GM23338 (cell line): Measurements from ENCODE around the gene GARIN3. TPM values are rescaled to one million over a fixed set of nuclear protein-coding genes. Genes with fewer than 3 reads are reported as not detected.

Experiments used
- ATAC-seq: fragments of 200-7000 bp; cut with Tn5 transposase; 3 replicates; pipeline ENCODE4 v1.9.1; 2020
- DNase-seq: peaks from one replicate; pipeline ENCODE4 v3.0.0-alpha.2; 2015; ENCODE audit warnings: low spot score
- H2AFZ ChIP-seq: fragments of 200-600 bp; sonication (generic); 2 replicates; pipeline ENCODE4 v1.8.0; 2016; ENCODE audit warnings: antibody characterized with exemption, mild to moderate bottlenecking, moderate library complexity
- H3F3A ChIP-seq: fragments of 200-600 bp; sonication (generic); replicated peaks from 2 replicates; pipeline ENCODE4 v1.8.0; 2017; ENCODE audit warnings: antibody characterized with exemption, mixed run types, low read depth
- H3K27ac ChIP-seq: fragments of 200-600 bp; sonication (generic); 2 replicates; pipeline ENCODE4 v1.6.1; 2016; ENCODE audit warnings: low read depth
- H3K27me3 ChIP-seq: fragments of 200-600 bp; sonication (generic); 2 replicates; pipeline ENCODE4 v1.8.0; 2016; ENCODE audit warnings: mild to moderate bottlenecking, mixed run types, moderate library complexity; ENCODE audit not compliant: insufficient read depth
- H3K36me3 ChIP-seq: fragments of 200-600 bp; sonication (generic); 2 replicates; pipeline ENCODE4 v1.8.0; 2016; ENCODE audit warnings: mild to moderate bottlenecking; ENCODE audit not compliant: insufficient read depth
- H3K4me1 ChIP-seq: fragments of 200-600 bp; sonication (generic); 2 replicates; pipeline ENCODE4 v1.8.0; 2016; ENCODE audit warnings: mild to moderate bottlenecking, moderate library complexity; ENCODE audit not compliant: insufficient read depth
- H3K4me2 ChIP-seq: fragments of 200-600 bp; sonication (generic); 2 replicates; pipeline ENCODE4 v1.7.1; 2017; ENCODE audit warnings: mixed run types
- H3K4me3 ChIP-seq: fragments of 200-600 bp; sonication (generic); 2 replicates; pipeline ENCODE4 v1.6.1; 2016; ENCODE audit warnings: mixed run types
- H3K79me2 ChIP-seq: fragments of 200-600 bp; sonication (generic); replicated peaks from 2 replicates; pipeline ENCODE4 v1.8.0; 2017; ENCODE audit warnings: mild to moderate bottlenecking; ENCODE audit not compliant: insufficient read depth
- H3K9me2 ChIP-seq: fragments of 200-600 bp; sonication (generic); 2 replicates; pipeline ENCODE4 v1.8.0; 2017; ENCODE audit not compliant: insufficient read depth
- H4K20me1 ChIP-seq: fragments of 200-600 bp; sonication (generic); replicated peaks from 2 replicates; pipeline ENCODE4 v1.8.0; 2017; ENCODE audit warnings: mild to moderate bottlenecking; ENCODE audit not compliant: insufficient read depth
- H3K27ac Mint-ChIP-seq: 2 replicates; pipeline ENCODE4 v1.8.0; 2020; ENCODE audit warnings: inconsistent platforms, mild to moderate bottlenecking, moderate library complexity, mixed read lengths
- H3K27me3 Mint-ChIP-seq: 3 replicates; pipeline ENCODE4 v1.8.0; 2022; ENCODE audit warnings: low read depth, mild to moderate bottlenecking, moderate library complexity, mixed read lengths, inconsistent platforms; ENCODE audit not compliant: insufficient read depth, poor library complexity
- H3K36me3 Mint-ChIP-seq: 3 replicates; pipeline ENCODE4 v1.8.0; 2021; ENCODE audit warnings: low read depth, mild to moderate bottlenecking, inconsistent platforms, moderate library complexity, mixed read lengths
- H3K4me1 Mint-ChIP-seq: 3 replicates; pipeline ENCODE4 v1.8.0; 2020; ENCODE audit warnings: mild to moderate bottlenecking, inconsistent platforms, mixed read lengths
- H3K4me3 Mint-ChIP-seq: 3 replicates; pipeline ENCODE4 v1.8.0; 2021; ENCODE audit warnings: moderate library complexity, mild to moderate bottlenecking, inconsistent platforms, mixed read lengths
- H3K9me3 Mint-ChIP-seq: 3 replicates; pipeline ENCODE4 v1.8.0; 2020; ENCODE audit warnings: moderate library complexity, mild to moderate bottlenecking, inconsistent platforms, mixed read lengths
- ETS1 ChIP-seq: IDR thresholded peaks from 2 replicates; pipeline ENCODE4 v1.6.1; 2016; ENCODE audit warnings: antibody characterized with exemption
- EZH2phosphoT487 ChIP-seq: fragments of 200-600 bp; sonication (generic); IDR thresholded peaks from one replicate; pipeline ENCODE4 v1.8.1; 2018; ENCODE audit warnings: antibody characterized with exemption; ENCODE audit not compliant: unreplicated experiment
- NANOG ChIP-seq: IDR thresholded peaks from 2 replicates; pipeline ENCODE4 v1.6.1; 2016; ENCODE audit warnings: antibody characterized with exemption, borderline replicate concordance
- POLR2AphosphoS5 ChIP-seq: IDR thresholded peaks from 2 replicates; pipeline ENCODE4 v1.6.1; 2016; ENCODE audit warnings: antibody characterized with exemption, low read depth
- ZNF114 ChIP-seq: fragments of 250-450 bp; sonication (Bioruptor Pico); IDR thresholded peaks from 2 replicates; pipeline ENCODE4 v1.5.0; 2020; ENCODE audit warnings: mild to moderate bottlenecking, moderate library complexity
- polyA plus RNA-seq: library from polyadenylated mRNA; unstranded; fragments of >200 nt; fragmentation: Nextera tagmentation; extraction: Ambion mirVana; gene quantifications from 2 replicates; pipeline ENCODE4 v1.2.1, GENCODE V29; 2016
- total RNA-seq: library from RNA; depleted of rRNA; stranded (reverse); fragments of >200 nt; shearing (Covaris generic); gene quantifications from 2 replicates; pipeline ENCODE4 v1.2.3, GENCODE V29; 2014

Gene GARIN3
- total and polyA plus RNA-seq, 2 experiments from 2014 or later: not detected

GRCh38 chr5:157184117-157184670 lies 18.1 kb upstream of the GARIN3 start (continued):
- TF ChIP-seq ETS1 (no peak), POLR2AphosphoS5 (no peak)

GRCh38 chr5:157182143-157182757 lies 16.2 kb upstream of the GARIN3 start:
- TF ChIP-seq ZNF114 (CRISPR knock-in tag): no peak
- Mint-ChIP-seq H3K9me3 (no peaks in the 10 kb centered on the region), H3K4me3 (no peak overlapping the region), H3K27ac (no peak overlapping the region), H3K4me1 (no peaks in the 10 kb centered on the region; the same call in 2 of the 3 replicates), H3K36me3 (no peaks in the 10 kb centered on the region), H3K27me3 (peaks cover 6% of the 10 kb centered on the region)
- Histone ChIP-seq H3K27me3 (peaks cover 12% of the 10 kb centered on the region; the same call in 1 of the 2 replicates), H2AFZ (no peak overlapping the region), H3K36me3 (no peaks in the 10 kb centered on the region), H4K20me1 (no peaks in the 10 kb centered on the region), H3K9me2 (0 out of 2 replicates have a peak, but pooled peaks cover 4% of the 10 kb centered on the region), H3F3A (no peaks in the 10 kb centered on the region), H3K4me1 (no peaks in the 10 kb centered on the region), H3K79me2 (no peaks in the 10 kb centered on the region), H3K27ac (no peak overlapping the region), H3K4me2 (no peak overlapping the region), H3K4me3 (no peak overlapping the region)
- ATAC-seq (no peak), DNase-seq (no peak)

- TF ChIP-seq NANOG: no peak
- no peak for TF ChIP-seq EZH2phosphoT487
- DNase-seq (no peak), ATAC-seq (no peak)
- no peak within 1 kb of the TSS for H3K4me3 Mint-ChIP-seq
- Histone ChIP-seq H3F3A (no peaks in the 10 kb centered on the region), H3K27me3 (no peaks in the 10 kb centered on the region), H2AFZ (no peak within 1 kb of the TSS), H4K20me1 (no peaks in the 10 kb centered on the region), H3K36me3 (no peaks in the 10 kb centered on the region), H3K4me2 (no peak within 1 kb of the TSS), H3K4me1 (no peaks in the 10 kb centered on the region), H3K27ac (no peak within 1 kb of the TSS), H3K9me2 (0 out of 2 replicates have a peak, but pooled peaks cover 5% of the 10 kb centered on the region), H3K79me2 (no peaks in the 10 kb centered on the region), H3K4me3 (no peak within 1 kb of the TSS)
- no peaks in the 10 kb centered on the region; the same call in 2 of the 3 replicates for H3K9me3 Mint-ChIP-seq
- H3K4me1 Mint-ChIP-seq: no peaks in the 10 kb centered on the region
- no peaks in the 10 kb centered on the region for H3K27me3 Mint-ChIP-seq
- H3K27ac Mint-ChIP-seq: no peak within 1 kb of the TSS
- H3K36me3 Mint-ChIP-seq: no peaks in the 10 kb centered on the region
These were observed 14.6 kb upstream of the GARIN3 start, which contains the start of gene ITK for GRCh38 chr5:157180374-157181264. Gene ITK (plus strand): TSS chr5:157180840. CDS start chr5:157180978, 138 bp downstream.
